ENCODE results near the gene RBX1.
A peak's percentile ranks its signal among the peaks of the same experiment; 100 is the strongest.
"Not testable (repeated sequence)": the region's sequence is repeated elsewhere in the genome, so short reads cannot be mapped to it uniquely, and the experiment has no call there.

Gene RBX1

GRCh38 chr22:40950962-40951794 is at the start of gene RBX1:
TSS of gene RBX1 (plus strand) at chr22:40951378. CDS start at chr22:40951399, 21 bp downstream.
- DNase-seq (ENCODE audit: low read depth), result peak; percentile 99

- no peak for DNase-seq (ENCODE audit: low read depth)
Observed at GRCh38 chr22:40904101-40904500, 47.1 kb upstream of the RBX1 start.

- DNase-seq (ENCODE audit: low read depth), result no peak
Observed at GRCh38 chr22:40908895-40909294, 42.3 kb upstream of the RBX1 start.

- peak; percentile 10 for DNase-seq (ENCODE audit: low read depth)
Observed at GRCh38 chr22:40911772-40912171, 39.4 kb upstream of the RBX1 start.

- DNase-seq (ENCODE audit: low read depth), result not testable (repeated sequence)
Observed at GRCh38 chr22:40912987-40913386, 38.2 kb upstream of the RBX1 start.

DNA sequence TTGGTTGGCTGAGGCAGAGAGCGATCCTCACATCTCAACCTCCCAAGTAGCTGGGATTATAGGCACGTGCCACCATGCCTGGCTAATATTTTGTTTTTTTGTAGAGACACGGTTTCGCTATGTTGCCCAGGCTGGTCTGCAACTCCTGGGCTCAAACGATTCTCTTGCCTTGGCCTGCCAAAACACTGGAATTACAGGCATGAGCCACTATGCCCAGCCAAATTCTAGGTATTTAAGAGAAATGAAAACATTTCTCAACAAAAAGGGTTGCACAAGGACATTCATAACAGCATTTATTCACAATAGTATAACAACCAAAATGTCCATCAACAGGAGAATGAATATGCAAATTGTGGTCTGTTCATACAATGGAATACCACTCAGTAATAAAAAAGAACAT is 31.7 kb upstream of the RBX1 start:
- peak; percentile 86 for DNase-seq (ENCODE audit: low read depth)

DNA sequence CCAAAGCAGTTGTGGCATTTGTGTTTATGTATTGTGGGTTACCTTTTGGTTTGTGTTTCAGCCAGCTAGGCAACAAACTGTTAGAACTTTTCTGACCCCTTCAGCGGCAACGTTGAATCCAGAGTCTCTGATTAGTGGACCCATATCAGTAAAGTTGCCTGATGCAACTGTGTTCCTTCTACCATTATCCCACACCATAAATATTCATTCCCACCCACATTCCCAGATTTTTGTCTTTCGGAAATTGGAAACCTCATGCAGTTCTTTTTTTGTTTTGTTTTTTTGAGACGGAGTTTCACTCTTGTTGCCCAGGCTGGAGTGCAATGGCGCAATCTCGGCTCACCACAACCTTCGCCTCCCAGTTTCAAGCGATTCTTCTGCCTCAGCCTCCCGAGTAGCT is 30.7 kb upstream of the RBX1 start:
- peak; percentile 32 for DNase-seq (ENCODE audit: low read depth)

DNA sequence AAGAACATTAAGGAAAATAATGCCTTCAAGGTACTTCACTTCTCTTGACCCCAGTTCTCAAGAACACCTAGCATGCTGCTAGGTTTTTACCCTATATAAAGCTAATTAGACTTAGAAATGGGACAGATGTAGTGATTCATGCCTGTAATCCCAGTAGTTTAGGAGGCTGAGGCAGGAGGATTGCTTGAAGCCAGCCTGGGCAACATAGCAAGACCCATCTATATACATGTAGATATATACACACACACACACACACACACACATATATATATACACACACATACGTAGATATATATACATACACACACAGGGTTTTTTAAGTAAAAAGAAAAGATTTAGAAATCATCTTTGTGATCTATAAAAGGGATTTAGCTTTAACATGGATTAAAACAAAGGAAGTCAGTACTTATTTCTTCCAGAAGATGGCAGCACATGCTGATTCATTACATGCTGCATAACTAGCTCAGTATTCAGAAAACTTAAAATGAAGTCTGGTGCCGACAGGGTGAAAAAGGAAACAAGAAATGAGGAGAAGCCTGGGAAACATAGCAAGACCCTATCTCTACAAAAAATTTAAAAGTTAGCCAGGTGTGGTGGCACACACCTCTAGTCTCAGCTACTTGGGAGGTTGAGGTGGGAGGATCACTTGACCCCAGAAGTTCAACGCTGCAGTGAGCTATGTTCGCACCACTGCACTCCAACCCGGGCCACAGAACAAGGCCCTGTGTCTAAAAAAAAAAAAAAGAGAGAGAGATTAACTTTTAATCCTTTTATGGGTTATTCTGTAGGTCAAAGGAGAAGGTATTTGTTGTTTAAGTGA is 28.5 kb upstream of the RBX1 start:
- peak; percentile 55 for DNase-seq (ENCODE audit: low read depth)

DNA sequence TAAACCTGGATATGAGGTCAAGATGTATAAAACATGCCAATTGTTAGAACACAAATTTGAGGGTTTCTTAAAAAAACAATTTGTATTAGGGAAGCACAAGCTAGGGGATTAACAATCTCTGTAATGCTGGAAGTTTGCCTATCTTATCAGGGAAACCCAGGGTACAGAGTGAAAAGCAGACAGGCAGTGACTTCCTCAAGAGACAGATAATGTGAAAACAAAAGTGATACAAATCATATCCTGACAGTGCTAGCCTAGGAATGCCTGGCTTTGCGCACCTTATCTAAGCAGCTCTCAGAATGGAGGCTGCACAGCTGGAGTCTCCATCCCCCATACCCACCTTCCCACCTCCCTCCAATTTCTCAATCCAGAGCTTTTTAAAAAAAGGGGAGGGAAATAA is 22.5 kb upstream of the RBX1 start:
- no peak for DNase-seq (ENCODE audit: low read depth)

GRCh38 chr22:40932396-40932795 is 18.8 kb upstream of the RBX1 start:
- no peak for DNase-seq (ENCODE audit: low read depth)

GRCh38 chr22:40939202-40939601 is 12.0 kb upstream of the RBX1 start:
- no peak for DNase-seq (ENCODE audit: low read depth)

- DNase-seq (ENCODE audit: low read depth), result no peak
Observed at GRCh38 chr22:40951795-40952605, 822 bp downstream of the RBX1 start.

DNA sequence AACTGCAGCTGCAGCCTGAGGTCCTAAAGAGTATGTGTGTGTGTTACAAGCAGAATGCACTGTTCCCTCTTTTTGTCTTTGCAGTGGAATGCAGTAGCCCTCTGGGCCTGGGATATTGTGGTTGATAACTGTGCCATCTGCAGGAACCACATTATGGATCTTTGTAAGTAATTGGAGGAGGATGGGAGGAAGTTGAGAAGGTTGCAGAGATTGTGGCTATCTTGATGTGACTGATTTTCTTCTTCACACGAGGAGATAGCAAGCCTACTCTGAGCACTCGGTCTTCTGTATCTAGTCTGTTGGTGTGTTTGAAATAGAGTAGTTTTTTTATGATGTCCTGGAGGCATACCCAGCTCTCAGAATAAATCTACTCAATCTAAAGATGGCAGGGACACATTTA is 2.3 kb downstream of the RBX1 start:
- no peak for DNase-seq (ENCODE audit: low read depth)

DNA sequence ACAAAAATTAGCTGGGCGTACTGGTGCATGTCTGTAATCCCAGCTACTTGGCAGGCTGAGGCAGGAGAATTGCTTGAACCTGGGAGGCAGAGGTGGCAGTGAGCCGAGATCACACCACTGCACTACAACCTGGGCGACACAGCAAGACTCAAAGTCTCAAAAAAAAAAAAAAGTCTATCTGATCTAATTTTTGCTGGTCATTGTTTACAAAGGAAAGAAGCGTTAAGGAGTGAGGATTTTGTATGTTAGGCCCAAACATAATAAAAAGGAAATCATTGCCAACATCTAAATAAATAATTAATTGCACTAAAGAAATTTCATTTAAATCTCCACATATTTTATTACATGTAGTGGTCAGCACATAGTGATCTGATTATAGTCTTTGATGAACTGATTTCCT is 2.9 kb downstream of the RBX1 start:
- DNase-seq (ENCODE audit: low read depth), result no peak

GRCh38 chr22:40955571-40955970 is 4.4 kb downstream of the RBX1 start:
- peak; percentile 36 for DNase-seq (ENCODE audit: low read depth)

- no peak for DNase-seq (ENCODE audit: low read depth)
Observed at GRCh38 chr22:40957601-40958000, 6.4 kb downstream of the RBX1 start.

GRCh38 chr22:40958299-40958698 is 7.1 kb downstream of the RBX1 start:
- DNase-seq (ENCODE audit: low read depth), result no peak

DNA sequence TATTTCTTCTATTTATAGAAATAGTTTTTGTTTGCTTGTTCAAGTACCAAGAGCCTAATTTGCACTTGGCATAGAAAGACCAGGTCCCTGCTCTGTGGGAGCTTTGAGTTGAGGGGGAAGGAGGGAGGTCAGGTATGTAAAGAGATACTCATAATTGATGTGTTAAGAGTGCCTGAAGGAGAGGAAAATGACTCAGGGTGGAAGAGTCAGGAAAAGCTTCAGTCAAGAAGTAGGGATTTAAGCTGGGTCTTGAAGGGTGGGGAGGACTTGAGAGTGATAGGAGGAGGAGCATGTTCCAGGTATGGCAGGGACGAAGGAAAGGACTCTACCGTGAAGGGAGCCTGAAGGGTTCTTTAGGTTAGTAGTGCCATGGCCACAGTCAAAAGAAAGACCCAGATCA is 9.0 kb downstream of the RBX1 start:
- DNase-seq (ENCODE audit: low read depth), result no peak

GRCh38 chr22:40965936-40966725 is 15.0 kb downstream of the RBX1 start:
- DNase-seq (ENCODE audit: low read depth), result no peak

GRCh38 chr22:40966726-40967085 is 15.5 kb downstream of the RBX1 start:
- no peak for DNase-seq (ENCODE audit: low read depth)

DNA sequence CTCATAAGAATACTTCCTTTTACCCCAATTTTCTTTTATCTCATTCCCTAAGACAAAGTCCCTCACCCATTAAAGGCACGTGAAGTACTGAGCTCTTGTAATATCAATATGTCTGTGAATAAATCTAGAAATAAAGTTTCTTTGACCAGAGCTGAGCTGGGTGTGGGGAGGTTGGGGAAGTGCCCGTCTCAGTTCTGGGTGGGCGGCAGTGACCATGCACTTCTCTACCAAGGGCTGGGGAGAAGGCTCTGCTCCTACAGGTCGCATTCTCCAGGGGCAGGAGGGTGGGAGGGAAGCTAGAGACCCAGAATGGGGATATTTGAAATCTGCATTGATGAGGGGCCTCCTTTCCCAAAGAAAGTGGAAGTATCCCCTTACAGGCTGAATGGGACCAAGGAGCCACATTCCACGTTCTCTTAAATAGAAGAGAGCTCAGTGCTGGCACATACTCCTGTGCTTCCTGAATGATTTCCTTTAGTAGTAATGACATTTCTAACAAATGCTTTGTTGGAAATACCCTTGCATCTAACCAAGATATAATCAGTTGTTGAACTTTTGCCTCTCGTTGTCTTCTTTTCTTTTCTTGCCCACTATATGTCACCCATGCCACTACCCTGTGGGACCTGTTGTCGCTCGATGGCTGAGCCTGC is 16.1 kb downstream of the RBX1 start:
- no peak for DNase-seq (ENCODE audit: low read depth)
